NB4 (cell line): ENCODE measurements around the gene BACE2.
"Not testable (repeated sequence)": the region's sequence is repeated elsewhere in the genome, so short reads cannot be mapped to it uniquely, and the experiment has no call there.

Experiments used
- DNase-seq: peaks from one replicate; pipeline ENCODE4 v3.0.0; 2010; ENCODE audit warnings: low read depth
- H3K4me3 ChIP-seq: one replicate; pipeline ENCODE4 v1.5.1; 2011; ENCODE audit warnings: mild to moderate bottlenecking, low read depth, low read length, moderate library complexity
- CTCF ChIP-seq: IDR thresholded peaks from one replicate; pipeline ENCODE4 v1.5.1; 2012; ENCODE audit warnings: low read depth, low read length
- MAX ChIP-seq: IDR thresholded peaks from 2 replicates; pipeline ENCODE4 v1.6.1; 2011; ENCODE audit warnings: low read depth, low read length
- MYC ChIP-seq: IDR thresholded peaks from 2 replicates; pipeline ENCODE4 v1.6.1; 2011; ENCODE audit warnings: low read depth, low read length
- POLR2A ChIP-seq: IDR thresholded peaks from 2 replicates; pipeline ENCODE4 v1.6.1; 2011; ENCODE audit warnings: mild to moderate bottlenecking; ENCODE audit not compliant: insufficient read length; ENCODE audit errors: extremely low read depth

Gene BACE2

GRCh38 chr21:41186755-41187536 is 19.0 kb downstream of the BACE2 start:
- TF ChIP-seq MAX (no peak), MYC (no peak), CTCF (no peak), POLR2A (no peak)
- H3K4me3 ChIP-seq: no peak overlapping the region
- DNase-seq: no peak

DNA sequence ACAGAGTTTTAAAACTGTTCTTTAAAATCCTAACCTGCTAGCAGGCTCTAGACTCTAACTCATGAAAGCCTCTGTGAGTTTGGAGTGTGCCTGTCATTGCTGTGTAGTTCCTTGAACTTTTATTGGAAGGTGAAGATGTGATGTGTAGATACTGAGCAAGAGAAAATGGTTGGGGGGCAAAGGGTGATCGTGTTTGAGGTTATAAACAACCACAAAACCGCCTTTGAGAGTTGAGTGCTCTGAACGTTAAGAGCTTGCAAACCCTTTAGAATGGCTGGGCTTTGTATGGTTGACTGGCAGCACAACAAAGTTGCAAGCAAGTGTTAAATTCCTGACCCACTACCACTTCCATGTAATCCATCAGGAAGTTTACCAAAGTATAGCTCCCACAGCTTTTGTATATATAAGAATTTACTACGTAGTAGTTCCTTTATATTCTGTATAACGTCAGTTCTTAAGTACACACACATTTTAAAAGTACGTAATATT is 19.6 kb downstream of the BACE2 start:
- no peak for DNase-seq
- TF ChIP-seq POLR2A: no peak
- TF ChIP-seq MYC: no peak
- TF ChIP-seq MAX: no peak
- TF ChIP-seq CTCF: no peak
- no peak overlapping the region for H3K4me3 ChIP-seq

- no peak for DNase-seq
- no peak for TF ChIP-seq POLR2A
- no peak for TF ChIP-seq MYC
- no peak for TF ChIP-seq CTCF
- TF ChIP-seq MAX: no peak
Observed at GRCh38 chr21:41188486-41189149, 20.7 kb downstream of the BACE2 start.

GRCh38 chr21:41189150-41189745 is 21.3 kb downstream of the BACE2 start:
- DNase-seq: no peak
- TF ChIP-seq POLR2A: no peak
- TF ChIP-seq MAX: no peak
- no peak for TF ChIP-seq MYC
- no peak for TF ChIP-seq CTCF

More at GRCh38 chr21:41188486-41189149, 20.7 kb downstream of the BACE2 start:
- H3K4me3 ChIP-seq: no peak overlapping the region

GRCh38 chr21:41192552-41192951 is 24.6 kb downstream of the BACE2 start:
- not testable (repeated sequence) for DNase-seq, H3K4me3 ChIP-seq

More at GRCh38 chr21:41189150-41189745, 21.3 kb downstream of the BACE2 start:
- no peak overlapping the region for H3K4me3 ChIP-seq

DNA sequence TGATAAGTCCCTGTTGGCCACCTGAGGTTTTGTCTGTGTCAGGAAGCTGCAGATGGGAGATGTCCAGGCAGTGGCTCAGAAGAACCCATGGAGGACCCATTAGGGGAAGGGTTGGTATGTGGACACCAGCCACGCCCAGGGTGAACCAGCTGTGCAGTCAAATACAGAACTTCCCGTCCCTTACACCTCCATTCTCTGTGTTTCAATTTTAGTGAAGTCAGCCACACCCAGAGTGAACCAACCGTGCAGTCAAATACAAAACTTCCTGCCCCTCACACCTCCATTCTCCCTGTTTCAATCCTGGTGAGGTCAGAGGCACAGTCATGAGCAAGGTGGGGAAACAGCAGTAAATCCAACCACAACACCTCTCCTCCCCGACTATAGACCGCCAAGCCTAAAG is 27.4 kb downstream of the BACE2 start:
- TF ChIP-seq POLR2A (no peak), MYC (no peak), CTCF (no peak), MAX (no peak)
- no peak for DNase-seq
- H3K4me3 ChIP-seq: no peak overlapping the region
